Mesodermal cell (in vitro differentiated cells): ENCODE data around the gene SEMA3C.

Experiments used
- H3K27ac ChIP-seq: 2 replicates; pipeline ENCODE4 v1.7.0; 2013; ENCODE audit warnings: mild to moderate bottlenecking, low read depth, low read length, moderate library complexity; ENCODE audit not compliant: severe bottlenecking
- H3K36me3 ChIP-seq: 2 replicates; pipeline ENCODE4 v1.7.1; 2013; ENCODE audit warnings: mild to moderate bottlenecking, low read length, moderate library complexity; ENCODE audit not compliant: control insufficient read depth, insufficient read depth
- H3K4me1 ChIP-seq: one replicate; pipeline ENCODE4 v1.7.1; 2013; ENCODE audit warnings: mild to moderate bottlenecking, low read length; ENCODE audit not compliant: insufficient read depth, control insufficient read depth, poor library complexity, severe bottlenecking
- H3K4me3 ChIP-seq: 2 replicates; pipeline ENCODE4 v1.7.0; 2013; ENCODE audit warnings: low read length, control low read depth, mild to moderate bottlenecking; ENCODE audit not compliant: insufficient read depth, poor library complexity, severe bottlenecking; ENCODE audit errors: extremely low read depth
- H3K9me3 ChIP-seq: 2 replicates; pipeline ENCODE4 v1.7.1; 2013; ENCODE audit warnings: mild to moderate bottlenecking, low read length, moderate library complexity; ENCODE audit not compliant: control insufficient read depth
- WGBS, 2 experiments: methylation state at CpG; one replicate each; pipeline ENCODE4 v1.1.5; 2013; ENCODE audit warnings: missing lambda C conversion rate in 2 of 2; ENCODE audit not compliant: insufficient coverage in 2 of 2; 5-methylcytosine and 5-hydroxymethylcytosine counted together

Gene SEMA3C

GRCh38 chr7:80945976-80946375, 27.1 kb upstream of the SEMA3C start:
- Histone ChIP-seq H3K36me3 (no peaks in the 10 kb centered on the region), H3K27ac (no peak overlapping the region), H3K4me3 (no peak overlapping the region), H3K9me3 (no peaks in the 10 kb centered on the region), H3K4me1 (peaks cover 12% of the 10 kb centered on the region)
- 92 to 100% methylated on average over 1 of the region's 2 CpGs for WGBS, 2 experiments

GRCh38 chr7:80943342-80943741, 24.5 kb upstream of the SEMA3C start:
- WGBS, 2 experiments = 100% methylated on average over 1 of the region's 1 CpG; no CpG with 5 or more reads in 1 of the 2 experiments

DNA sequence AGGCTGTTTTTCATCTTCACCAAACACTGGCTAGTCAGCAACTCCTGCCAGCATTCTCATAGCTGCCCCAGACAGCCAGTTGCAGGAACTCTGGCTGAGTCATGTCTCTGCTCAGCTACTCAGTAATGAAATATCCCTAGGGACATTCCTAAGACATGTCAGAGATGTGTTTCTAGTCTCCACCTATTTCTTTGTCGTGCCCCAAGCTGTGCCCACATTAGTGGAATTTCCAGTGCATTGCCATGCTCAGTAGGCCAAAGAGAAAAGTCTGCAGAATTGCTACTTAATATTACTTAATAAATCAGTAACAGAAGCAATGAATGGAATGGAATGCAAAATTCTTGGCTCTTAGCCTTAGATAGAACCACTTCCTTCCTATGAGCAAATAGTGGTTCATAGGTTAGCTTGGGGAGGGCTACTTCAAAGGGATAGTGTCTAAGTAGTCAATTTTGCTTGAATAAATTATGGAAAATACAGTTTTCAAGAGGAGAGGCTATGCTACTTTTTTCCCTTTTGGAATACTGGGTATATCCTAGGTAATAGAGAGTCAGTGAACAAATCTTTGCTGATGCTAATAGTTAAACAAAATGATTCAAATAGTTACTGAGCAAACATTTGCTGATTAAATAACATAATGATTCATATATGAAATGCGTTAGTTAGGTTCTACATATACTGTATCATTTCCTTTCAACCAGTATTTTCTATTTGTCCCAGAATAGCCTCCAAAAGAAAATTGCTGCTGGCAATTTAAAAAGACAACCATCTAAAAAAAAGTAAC, 23.6 kb upstream of the SEMA3C start:
- H3K36me3 ChIP-seq = no peaks in the 10 kb centered on the region
- no peak overlapping the region for H3K4me3 ChIP-seq
- no peaks in the 10 kb centered on the region for H3K9me3 ChIP-seq
- H3K4me1 ChIP-seq = peaks cover 22% of the 10 kb centered on the region
- peak overlapping the region; percentile 82 for H3K27ac ChIP-seq
- WGBS, 2 experiments = no CpG with 5 or more reads among the region's 2 CpGs

More at GRCh38 chr7:80943342-80943741, 24.5 kb upstream of the SEMA3C start:
- Histone ChIP-seq H3K36me3 (no peaks in the 10 kb centered on the region), H3K4me1 (peaks cover 22% of the 10 kb centered on the region), H3K4me3 (no peak overlapping the region), H3K9me3 (no peaks in the 10 kb centered on the region), H3K27ac (no peak overlapping the region)

GRCh38 chr7:80941208-80941758, 22.4 kb upstream of the SEMA3C start:
- Histone ChIP-seq H3K4me1 (peaks cover 22% of the 10 kb centered on the region), H3K36me3 (no peaks in the 10 kb centered on the region), H3K4me3 (no peak overlapping the region), H3K9me3 (no peaks in the 10 kb centered on the region), H3K27ac (no peak overlapping the region)
- 85 to 92% methylated on average over 4 of the region's 4 CpGs for WGBS, 2 experiments

GRCh38 chr7:80940539-80941207, 21.8 kb upstream of the SEMA3C start:
- WGBS, 2 experiments = no CpG with 5 or more reads among the region's 3 CpGs
- no peak overlapping the region for H3K27ac ChIP-seq

DNA sequence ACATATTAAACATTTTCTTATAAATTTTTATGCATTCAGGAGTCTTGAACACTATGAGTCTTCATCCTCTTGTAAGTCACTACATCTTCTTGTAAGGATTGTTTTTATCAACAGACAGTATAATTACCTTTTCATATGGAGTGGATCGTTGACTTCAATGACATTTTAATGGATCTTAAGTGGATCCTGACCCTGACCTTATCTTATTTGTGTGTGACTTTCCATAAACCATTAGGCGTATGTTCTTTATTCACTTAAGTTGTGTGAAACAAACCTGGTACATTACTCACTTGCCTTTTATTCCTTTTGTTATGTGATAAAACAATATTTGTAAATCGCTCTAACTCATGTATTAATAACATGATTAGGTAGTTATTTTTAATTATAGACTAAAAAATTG, 18.5 kb upstream of the SEMA3C start:
- Histone ChIP-seq H3K27ac (no peak overlapping the region), H3K36me3 (no peaks in the 10 kb centered on the region), H3K4me1 (peaks cover 16% of the 10 kb centered on the region), H3K9me3 (no peaks in the 10 kb centered on the region), H3K4me3 (no peak overlapping the region)
- 100% methylated on average over 1 of the region's 3 CpGs; no CpG with 5 or more reads in 1 of the 2 experiments for WGBS, 2 experiments

More at GRCh38 chr7:80940539-80941207, 21.8 kb upstream of the SEMA3C start:
- no peaks in the 10 kb centered on the region for H3K36me3 ChIP-seq
- H3K4me1 ChIP-seq = peaks cover 22% of the 10 kb centered on the region
- H3K9me3 ChIP-seq = no peaks in the 10 kb centered on the region
- no peak overlapping the region for H3K4me3 ChIP-seq

DNA sequence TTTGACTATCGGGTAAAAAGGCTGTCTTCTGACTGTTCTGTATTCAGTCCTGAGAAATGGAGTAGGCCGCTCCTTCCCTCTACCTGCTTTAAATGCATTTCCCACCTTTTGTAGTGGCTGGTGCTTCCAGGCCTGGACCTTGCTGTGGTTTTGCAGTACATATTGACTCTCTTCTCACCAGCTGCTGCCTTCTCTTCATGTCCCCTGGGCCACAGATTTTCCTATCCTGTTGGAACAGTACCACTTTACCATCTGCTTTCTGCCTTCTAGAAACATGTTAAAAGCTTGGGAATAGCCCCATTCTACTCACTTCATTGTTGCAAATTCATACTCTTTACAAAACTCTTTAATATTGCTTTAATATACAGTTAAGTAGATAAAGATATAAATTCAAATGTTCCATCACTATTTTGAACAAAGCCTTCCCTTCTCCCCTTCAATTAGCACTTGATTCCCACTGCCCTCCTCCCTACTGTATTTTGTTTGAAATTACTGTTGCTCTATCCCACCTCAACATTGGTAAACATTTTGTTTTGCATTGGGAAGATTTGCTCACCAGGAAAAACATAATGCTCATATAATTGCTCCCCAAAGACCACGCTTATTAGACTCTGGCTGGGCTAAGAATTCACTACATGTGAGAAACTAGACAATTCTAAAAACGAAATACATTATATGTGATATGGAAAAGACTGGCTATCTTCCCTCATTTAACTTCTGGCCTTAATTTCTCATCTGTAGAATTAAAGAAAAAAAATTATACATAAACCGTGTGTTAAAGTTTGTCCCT, 17.3 kb upstream of the SEMA3C start:
- 100% methylated on average over 1 to 2 of the region's 5 CpGs for WGBS, 2 experiments
- H3K36me3 ChIP-seq = no peaks in the 10 kb centered on the region
- no peak overlapping the region for H3K4me3 ChIP-seq
- H3K4me1 ChIP-seq = peaks cover 12% of the 10 kb centered on the region
- H3K9me3 ChIP-seq = no peaks in the 10 kb centered on the region
- H3K27ac ChIP-seq = no peak overlapping the region

GRCh38 chr7:80934321-80934720, 15.5 kb upstream of the SEMA3C start:
- WGBS, 2 experiments = 100% methylated on average over 1 of the region's 1 CpG
- no peaks in the 10 kb centered on the region for H3K9me3 ChIP-seq

GRCh38 chr7:80932536-80932935, 13.7 kb upstream of the SEMA3C start:
- no peaks in the 10 kb centered on the region for H3K9me3 ChIP-seq
- no peak overlapping the region for H3K4me3 ChIP-seq
- no peaks in the 10 kb centered on the region for H3K36me3 ChIP-seq
- no peak overlapping the region for H3K27ac ChIP-seq
- H3K4me1 ChIP-seq = no peaks in the 10 kb centered on the region

More at GRCh38 chr7:80934321-80934720, 15.5 kb upstream of the SEMA3C start:
- Histone ChIP-seq H3K4me3 (no peak overlapping the region), H3K4me1 (no peaks in the 10 kb centered on the region), H3K27ac (no peak overlapping the region), H3K36me3 (no peaks in the 10 kb centered on the region)

GRCh38 chr7:80929619-80930018, 10.8 kb upstream of the SEMA3C start:
- H3K4me3 ChIP-seq = no peak overlapping the region
- no peak overlapping the region for H3K27ac ChIP-seq

More at GRCh38 chr7:80929619-80930018, 10.8 kb upstream of the SEMA3C start:
- no peaks in the 10 kb centered on the region for H3K4me1 ChIP-seq
- H3K36me3 ChIP-seq = no peaks in the 10 kb centered on the region
- H3K9me3 ChIP-seq = no peaks in the 10 kb centered on the region
- WGBS, 2 experiments = 90% methylated on average over 2 of the region's 3 CpGs; no CpG with 5 or more reads in 1 of the 2 experiments
